HUES6 (cell line): Measurements from ENCODE around the gene SWI5.

ENCODE experiments used
- H3K27ac ChIP-seq: 2 replicates; pipeline ENCODE4 v1.7.0; 2013; ENCODE audit warnings: low read depth, mild to moderate bottlenecking, low read length, inconsistent platforms
- H3K27me3 ChIP-seq: 2 replicates; pipeline ENCODE4 v1.6.1; 2013; ENCODE audit warnings: low read length; ENCODE audit not compliant: control insufficient read depth, insufficient read depth
- H3K36me3 ChIP-seq: 2 replicates; pipeline ENCODE4 v1.6.1; 2013; ENCODE audit warnings: low read length; ENCODE audit not compliant: control insufficient read depth, insufficient read depth
- H3K4me1 ChIP-seq: 2 replicates; pipeline ENCODE4 v1.6.1; 2013; ENCODE audit warnings: low read length; ENCODE audit not compliant: control insufficient read depth, insufficient read depth
- H3K4me3 ChIP-seq: 2 replicates; pipeline ENCODE4 v1.5.1; 2013; ENCODE audit warnings: low read depth, low read length
- H3K9ac ChIP-seq: one replicate; pipeline ENCODE4 v1.6.1; 2013; ENCODE audit warnings: mild to moderate bottlenecking, low read length
- H3K9me3 ChIP-seq: 2 replicates; pipeline ENCODE4 v1.6.1; 2013; ENCODE audit warnings: low read depth, low read length; ENCODE audit not compliant: control insufficient read depth, insufficient read depth

The SWI5 gene

GRCh38 chr9:128252317-128253139 lies 23.5 kb upstream of the SWI5 start:
- no peak overlapping the region for H3K27ac ChIP-seq
- H3K9ac ChIP-seq = no peak overlapping the region
- H3K4me3 ChIP-seq = no peak overlapping the region
- peaks cover 35% of the 10 kb centered on the region for H3K36me3 ChIP-seq
- H3K9me3 ChIP-seq = no peaks in the 10 kb centered on the region
- H3K4me1 ChIP-seq = peaks cover 23% of the 10 kb centered on the region
- H3K27me3 ChIP-seq = no peaks in the 10 kb centered on the region

- no peak overlapping the region for H3K27ac ChIP-seq
- H3K4me3 ChIP-seq = no peak overlapping the region
- H3K36me3 ChIP-seq = peaks cover 40% of the 10 kb centered on the region
- no peaks in the 10 kb centered on the region for H3K9me3 ChIP-seq
- H3K4me1 ChIP-seq = peaks cover 23% of the 10 kb centered on the region
- H3K9ac ChIP-seq = no peak overlapping the region
- no peaks in the 10 kb centered on the region for H3K27me3 ChIP-seq
Measured at GRCh38 chr9:128253140-128253990, 22.7 kb upstream of the SWI5 start.

GRCh38 chr9:128253991-128254346 lies 22.1 kb upstream of the SWI5 start:
- no peak overlapping the region for H3K4me3 ChIP-seq
- no peak overlapping the region for H3K9ac ChIP-seq

GRCh38 chr9:128254362-128254761 lies 21.7 kb upstream of the SWI5 start:
- H3K9me3 ChIP-seq = no peaks in the 10 kb centered on the region
- no peak overlapping the region for H3K4me3 ChIP-seq
- no peak overlapping the region for H3K9ac ChIP-seq
- H3K27ac ChIP-seq = no peak overlapping the region
- peaks cover 45% of the 10 kb centered on the region for H3K36me3 ChIP-seq
- H3K4me1 ChIP-seq = peaks cover 23% of the 10 kb centered on the region
- H3K27me3 ChIP-seq = no peaks in the 10 kb centered on the region

More at GRCh38 chr9:128253991-128254346, 22.1 kb upstream of the SWI5 start:
- Histone ChIP-seq H3K9me3 (no peaks in the 10 kb centered on the region), H3K27me3 (no peaks in the 10 kb centered on the region), H3K4me1 (peaks cover 23% of the 10 kb centered on the region), H3K36me3 (peaks cover 41% of the 10 kb centered on the region), H3K27ac (no peak overlapping the region)

GRCh38 chr9:128254855-128255759 lies 21.0 kb upstream of the SWI5 start:
- no peak overlapping the region for H3K27ac ChIP-seq
- no peaks in the 10 kb centered on the region for H3K9me3 ChIP-seq
- no peak overlapping the region for H3K9ac ChIP-seq
- H3K4me3 ChIP-seq = no peak overlapping the region
- peaks cover 23% of the 10 kb centered on the region for H3K4me1 ChIP-seq
- peaks cover 53% of the 10 kb centered on the region for H3K36me3 ChIP-seq
- H3K27me3 ChIP-seq = no peaks in the 10 kb centered on the region

GRCh38 chr9:128257086-128257825 lies 18.8 kb upstream of the SWI5 start:
- Histone ChIP-seq H3K36me3 (peaks cover 70% of the 10 kb centered on the region), H3K27ac (no peak overlapping the region)

GRCh38 chr9:128257907-128258306 lies 18.2 kb upstream of the SWI5 start:
- no peak overlapping the region for H3K27ac ChIP-seq
- no peak overlapping the region for H3K9ac ChIP-seq
- H3K9me3 ChIP-seq = no peaks in the 10 kb centered on the region
- H3K4me1 ChIP-seq = peaks cover 20% of the 10 kb centered on the region
- peaks cover 71% of the 10 kb centered on the region for H3K36me3 ChIP-seq
- no peak overlapping the region for H3K4me3 ChIP-seq
- H3K27me3 ChIP-seq = no peaks in the 10 kb centered on the region

More at GRCh38 chr9:128257086-128257825, 18.8 kb upstream of the SWI5 start:
- H3K27me3 ChIP-seq = no peaks in the 10 kb centered on the region
- no peak overlapping the region for H3K9ac ChIP-seq
- peaks cover 20% of the 10 kb centered on the region for H3K4me1 ChIP-seq
- no peaks in the 10 kb centered on the region for H3K9me3 ChIP-seq
- no peak overlapping the region for H3K4me3 ChIP-seq

- peaks cover 71% of the 10 kb centered on the region for H3K36me3 ChIP-seq
- no peaks in the 10 kb centered on the region for H3K27me3 ChIP-seq
- H3K4me3 ChIP-seq = no peak overlapping the region
- H3K27ac ChIP-seq = no peak overlapping the region
- H3K4me1 ChIP-seq = peaks cover 19% of the 10 kb centered on the region
- H3K9me3 ChIP-seq = no peaks in the 10 kb centered on the region
- H3K9ac ChIP-seq = no peak overlapping the region
Measured at GRCh38 chr9:128258326-128258725, 17.8 kb upstream of the SWI5 start.

GRCh38 chr9:128259156-128259555 lies 16.9 kb upstream of the SWI5 start:
- peaks cover 12% of the 10 kb centered on the region for H3K4me1 ChIP-seq
- no peaks in the 10 kb centered on the region for H3K9me3 ChIP-seq
- no peaks in the 10 kb centered on the region for H3K27me3 ChIP-seq
- peaks cover 66% of the 10 kb centered on the region for H3K36me3 ChIP-seq
- no peak overlapping the region for H3K4me3 ChIP-seq
- H3K9ac ChIP-seq = no peak overlapping the region
- no peak overlapping the region for H3K27ac ChIP-seq

- Histone ChIP-seq H3K27ac (no peak overlapping the region), H3K9me3 (no peaks in the 10 kb centered on the region), H3K4me1 (peaks cover 2% of the 10 kb centered on the region), H3K9ac (no peak overlapping the region), H3K36me3 (peaks cover 74% of the 10 kb centered on the region), H3K27me3 (no peaks in the 10 kb centered on the region), H3K4me3 (no peak overlapping the region)
Measured at GRCh38 chr9:128260340-128260739, 15.7 kb upstream of the SWI5 start.
